Measurements from ENCODE around the gene NCBP3. TPM values are rescaled to one million over a fixed set of nuclear protein-coding genes. Genes with fewer than 3 reads are reported as not detected.

Gene NCBP3
- total RNA-seq, 1 donor from 2014 or later: 14.9 TPM

DNA sequence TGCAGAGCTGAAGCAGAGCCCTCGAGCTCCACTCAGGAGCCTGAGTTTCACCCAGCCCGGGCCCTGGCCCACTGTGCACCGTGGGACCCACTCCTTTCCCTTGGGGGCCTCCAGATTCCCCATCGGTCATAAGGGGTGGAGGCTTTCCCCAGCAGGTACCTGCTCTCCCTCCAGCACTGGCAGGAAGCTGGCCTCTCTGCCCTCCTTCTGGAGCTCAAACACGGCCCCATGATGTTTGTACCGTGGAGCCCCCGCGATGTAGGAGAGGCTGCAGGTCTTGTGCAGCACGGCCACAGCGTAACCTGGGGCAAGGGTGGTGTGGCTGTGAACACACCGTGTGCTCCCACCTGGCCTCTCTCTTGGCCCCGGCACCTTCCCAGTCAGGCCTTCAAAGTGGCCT lies 92.4 kb downstream of the NCBP3 start:
- ATAC-seq: no peak

Other genes starting within 250 kb of the NCBP3 start
- 0.96 TPM for gene TRPV1, start 236.8 kb downstream of the NCBP3 start, total RNA-seq
- gene SHPK, start 210.0 kb downstream of the NCBP3 start, total RNA-seq: 11.2 TPM
- 4.9 TPM for gene CTNS, start 209.5 kb downstream of the NCBP3 start, total RNA-seq
- gene TAX1BP3, start 177.7 kb downstream of the NCBP3 start, total RNA-seq: 209 TPM
- 35.0 TPM for gene EMC6, start 177.4 kb downstream of the NCBP3 start, total RNA-seq
- gene P2RX5, start 150.1 kb downstream of the NCBP3 start, total RNA-seq: 0.72 TPM
- 3.4 TPM for gene HASPIN, start 122.3 kb downstream of the NCBP3 start, total RNA-seq
- 19.4 TPM for gene ITGAE, start 45.1 kb downstream of the NCBP3 start, total RNA-seq
- 4.2 TPM for gene CAMKK1, start 46.8 kb upstream of the NCBP3 start, total RNA-seq
- 0.68 TPM for gene P2RX1, start 70.2 kb upstream of the NCBP3 start, total RNA-seq
- 4.7 TPM for gene ATP2A3, start 118.2 kb upstream of the NCBP3 start, total RNA-seq